IPS DF 6.9 (cell line): ENCODE data around the gene EAF2.

Source experiments
- DNase-seq: peaks from one replicate; pipeline ENCODE4 v3.0.0-alpha.2; 2013; ENCODE audit warnings: low read depth, low spot score
- H3K27ac ChIP-seq: one replicate; pipeline ENCODE4 v1.5.1; 2013; ENCODE audit warnings: low read length, control low read depth
- H3K27me3 ChIP-seq: 2 replicates; pipeline ENCODE4 v1.6.1; 2013; ENCODE audit warnings: mild to moderate bottlenecking, low read length; ENCODE audit not compliant: control insufficient read depth, insufficient read depth
- H3K36me3 ChIP-seq: 2 replicates; pipeline ENCODE4 v1.6.1; 2013; ENCODE audit warnings: low read length; ENCODE audit not compliant: control insufficient read depth, insufficient read depth
- H3K4me1 ChIP-seq: 2 replicates; pipeline ENCODE4 v1.6.1; 2013; ENCODE audit warnings: low read length; ENCODE audit not compliant: control insufficient read depth, insufficient read depth
- H3K4me3 ChIP-seq: 2 replicates; pipeline ENCODE4 v1.5.1; 2013; ENCODE audit warnings: mild to moderate bottlenecking, low read length
- H3K9me3 ChIP-seq: 2 replicates; pipeline ENCODE4 v1.6.1; 2013; ENCODE audit warnings: low read length, inconsistent platforms; ENCODE audit not compliant: control insufficient read depth, insufficient read depth
- WGBS: extraction: QIAGEN DNeasy Blood & Tissue Kit; methylation state at CpG from one replicate; pipeline ENCODE4 v1.1.7; 2013; ENCODE audit warnings: mixed read lengths, missing lambda C conversion rate; ENCODE audit not compliant: insufficient read length, insufficient coverage; 5-methylcytosine and 5-hydroxymethylcytosine counted together

EAF2 gene

DNA sequence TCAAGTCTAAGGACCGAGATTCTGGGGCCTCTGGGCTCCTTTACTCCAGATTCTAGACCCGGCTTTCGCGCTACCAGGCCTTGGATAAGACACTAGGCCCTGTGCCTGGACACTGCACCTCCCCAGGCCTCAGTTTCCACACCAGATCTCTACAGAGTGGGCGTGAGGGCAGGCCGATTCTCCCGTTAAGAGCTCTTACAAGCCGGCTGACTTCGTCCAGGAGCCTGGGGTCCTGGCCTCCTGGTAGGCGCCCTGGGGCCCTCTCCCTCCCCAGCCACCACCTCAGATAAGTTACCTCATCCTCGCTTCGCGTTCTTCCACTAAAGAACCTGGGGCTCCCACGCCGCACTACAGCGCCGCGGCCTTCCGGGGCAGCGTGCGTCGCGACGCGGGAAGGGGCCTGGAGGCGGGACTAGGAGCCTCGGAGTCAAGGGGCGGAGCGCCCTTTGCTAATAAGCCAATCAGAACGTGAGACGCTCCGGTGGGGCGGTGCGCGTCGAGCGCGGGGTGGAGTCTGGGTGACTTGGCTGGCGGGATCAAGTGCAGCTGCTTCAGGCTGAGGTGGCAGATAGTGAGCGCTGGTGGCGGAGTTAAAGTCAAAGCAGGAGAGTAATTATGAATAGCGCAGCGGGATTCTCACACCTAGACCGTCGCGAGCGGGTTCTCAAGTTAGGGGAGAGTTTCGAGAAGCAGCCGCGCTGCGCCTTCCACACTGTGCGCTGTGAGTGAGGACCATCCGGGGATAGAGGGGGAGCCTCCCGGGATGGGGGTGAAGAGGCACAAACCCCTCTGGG, at the start of gene EAF2, which contains the start of gene IQCB1:
Gene EAF2, plus strand, starts transcription at position 539 of the 794 bp plus-strand sequence. Its CDS starts 77 bp downstream, at position 616.
Gene IQCB1, minus strand, starts transcription at position 390 of the 794 bp plus-strand sequence. CDS start 6,100 bp downstream, outside the sequence.
- H3K36me3 ChIP-seq, result no peaks in the 10 kb centered on the region
- no CpG with 5 or more reads among the region's 54 CpGs for WGBS

DNA sequence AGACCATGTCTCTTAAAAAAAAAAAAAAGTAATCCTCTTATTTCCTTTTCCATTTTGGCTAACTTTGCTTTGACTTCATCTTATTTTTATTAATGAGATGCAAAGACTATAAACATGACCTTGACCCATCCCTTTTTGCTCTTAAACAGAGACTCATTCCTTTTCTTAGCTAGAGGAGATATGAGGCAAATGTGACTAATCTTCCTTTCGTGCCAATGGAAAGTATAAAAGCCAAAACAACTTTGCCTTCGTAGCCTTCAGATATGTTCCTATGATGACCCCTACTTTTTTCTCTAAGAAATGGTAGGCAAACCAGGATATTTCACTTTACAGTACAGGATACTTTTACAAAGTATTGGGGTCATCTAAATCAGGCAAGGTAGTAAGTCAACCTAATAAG, 48.5 kb upstream of the EAF2 start:
- no peak for DNase-seq
- WGBS, result no CpG with 5 or more reads among the region's 2 CpGs
- no peak overlapping the region for H3K27ac ChIP-seq
- H3K4me3 ChIP-seq, result no peak overlapping the region
- no peaks in the 10 kb centered on the region for H3K27me3 ChIP-seq
- H3K4me1 ChIP-seq, result no peaks in the 10 kb centered on the region
- peaks cover 6% of the 10 kb centered on the region; the same call in 1 of the 2 replicates for H3K36me3 ChIP-seq
- H3K9me3 ChIP-seq, result no peaks in the 10 kb centered on the region

More for the DNA sequence above, at the start of gene EAF2, which contains the start of gene IQCB1:
- H3K4me1 ChIP-seq, result no peaks in the 10 kb centered on the region
- H3K27ac ChIP-seq, result no peak within 1 kb of the TSS
- peaks cover 1% of the 10 kb centered on the region; the same call in 1 of the 2 replicates for H3K27me3 ChIP-seq
- H3K4me3 ChIP-seq, result peak within 1 kb of the TSS; percentile 83
- DNase-seq, result peak; percentile 91
- no peaks in the 10 kb centered on the region for H3K9me3 ChIP-seq

DNA sequence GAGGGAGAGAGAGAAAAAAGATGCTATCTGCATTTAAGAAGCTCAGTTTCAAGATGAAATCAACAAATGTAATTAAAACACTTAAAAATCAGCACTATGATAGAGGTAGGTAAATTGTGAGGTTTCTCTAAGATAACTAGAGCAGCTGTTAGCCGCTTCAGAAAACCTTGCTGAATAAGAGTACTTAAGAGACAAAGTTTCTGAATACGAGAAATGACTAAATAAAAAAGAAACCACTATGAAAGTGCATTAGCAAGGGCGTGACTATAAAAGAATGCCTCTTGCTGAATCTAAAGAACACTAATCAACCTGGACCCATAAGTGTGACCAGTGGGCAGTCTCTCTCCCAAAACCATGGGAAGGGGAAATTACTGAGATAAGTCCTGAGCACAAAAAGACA, 41.9 kb upstream of the EAF2 start:
- no CpG with 5 or more reads among the region's 3 CpGs for WGBS
- no peaks in the 10 kb centered on the region for H3K4me1 ChIP-seq
- DNase-seq, result no peak
- H3K9me3 ChIP-seq, result no peaks in the 10 kb centered on the region
- H3K27ac ChIP-seq, result no peak overlapping the region
- H3K27me3 ChIP-seq, result no peaks in the 10 kb centered on the region
- H3K36me3 ChIP-seq, result peaks cover 1% of the 10 kb centered on the region; the same call in 1 of the 2 replicates
- H3K4me3 ChIP-seq, result no peak overlapping the region

DNA sequence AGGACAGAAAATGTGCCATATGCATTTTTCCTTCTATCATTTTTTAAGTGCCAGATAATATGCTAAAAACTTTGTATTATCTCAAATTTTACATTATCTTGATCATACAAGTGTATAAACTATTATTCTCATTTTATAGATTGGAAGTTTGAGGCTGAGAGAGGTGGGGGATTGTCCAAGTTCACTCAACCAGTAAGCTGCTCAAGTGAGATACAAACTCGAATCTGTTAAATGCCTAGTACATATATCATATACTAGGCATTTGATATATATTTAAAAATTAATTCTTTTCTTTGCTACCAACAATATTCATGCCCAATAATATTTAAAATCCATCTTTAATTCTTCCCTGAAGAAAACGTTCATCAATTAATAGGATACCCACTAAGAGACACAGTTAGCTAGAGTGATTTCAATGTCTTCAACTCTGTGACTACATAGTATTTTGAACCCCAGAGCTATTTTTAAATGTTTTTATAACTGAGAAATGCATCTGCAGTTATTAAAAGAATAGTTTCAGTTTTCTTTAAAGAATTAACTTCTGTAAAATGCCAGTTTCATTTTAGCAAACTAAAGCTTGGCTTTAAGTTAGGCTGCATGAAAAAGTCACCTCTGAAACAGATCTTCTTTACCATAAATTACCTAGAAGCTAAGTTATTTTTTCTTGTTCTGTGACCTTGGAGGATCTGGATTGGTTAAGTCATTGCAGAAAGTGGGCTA, 40.6 kb upstream of the EAF2 start:
- DNase-seq, result no peak
- H3K9me3 ChIP-seq, result no peaks in the 10 kb centered on the region
- H3K27me3 ChIP-seq, result no peaks in the 10 kb centered on the region
- no peak overlapping the region for H3K27ac ChIP-seq
- no peaks in the 10 kb centered on the region for H3K36me3 ChIP-seq
- H3K4me3 ChIP-seq, result no peak overlapping the region
- WGBS, result 100% methylated on average over 1 of the region's 2 CpGs
- H3K4me1 ChIP-seq, result no peaks in the 10 kb centered on the region

DNA sequence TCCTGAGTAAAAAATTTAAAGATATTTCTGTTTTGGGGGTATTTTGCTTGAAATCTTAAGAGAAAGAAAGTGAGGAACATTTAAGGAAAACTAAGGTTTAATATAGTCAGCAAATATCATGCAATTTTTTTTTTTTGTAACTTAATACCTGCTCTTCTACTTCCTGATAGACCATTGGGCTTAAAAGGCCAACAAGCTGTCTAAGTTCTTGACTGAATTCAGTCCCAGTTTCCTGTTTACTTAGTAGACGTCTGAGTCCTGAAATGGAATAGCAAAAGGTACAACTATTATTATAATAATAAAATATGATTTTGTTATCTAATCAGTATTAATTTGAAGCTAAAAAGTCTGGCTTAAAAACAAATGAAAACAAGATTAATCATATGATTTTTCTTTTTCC, 38.0 kb upstream of the EAF2 start:
- no peaks in the 10 kb centered on the region for H3K4me1 ChIP-seq
- H3K4me3 ChIP-seq, result no peak overlapping the region
- WGBS, result no CpG with 5 or more reads among the region's 1 CpG
- no peaks in the 10 kb centered on the region for H3K9me3 ChIP-seq
- no peaks in the 10 kb centered on the region for H3K27me3 ChIP-seq
- DNase-seq, result no peak
- H3K36me3 ChIP-seq, result no peaks in the 10 kb centered on the region
- no peak overlapping the region for H3K27ac ChIP-seq

DNA sequence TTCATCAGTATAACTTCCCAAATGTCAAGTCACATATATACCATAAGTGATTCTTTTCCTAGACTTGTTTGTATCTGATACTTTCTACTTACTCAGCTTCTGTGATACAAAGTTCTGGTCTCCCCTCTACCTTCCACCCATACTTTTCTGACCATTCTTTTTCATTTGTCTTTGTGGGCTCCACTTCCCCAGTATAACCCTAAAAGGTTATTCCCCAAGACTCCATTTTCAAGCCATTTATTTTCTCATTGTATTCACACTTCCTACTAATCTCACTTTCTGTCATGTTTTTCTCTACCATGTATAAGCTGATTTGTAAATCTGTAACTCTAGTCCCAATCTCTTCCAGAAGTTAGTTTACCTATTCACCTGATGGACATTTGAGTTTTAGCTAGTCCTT, 34.1 kb upstream of the EAF2 start:
- Histone ChIP-seq H3K27ac (no peak overlapping the region), H3K4me1 (no peaks in the 10 kb centered on the region), H3K27me3 (no peaks in the 10 kb centered on the region), H3K36me3 (no peaks in the 10 kb centered on the region), H3K4me3 (no peak overlapping the region), H3K9me3 (no peaks in the 10 kb centered on the region)
- no peak for DNase-seq

DNA sequence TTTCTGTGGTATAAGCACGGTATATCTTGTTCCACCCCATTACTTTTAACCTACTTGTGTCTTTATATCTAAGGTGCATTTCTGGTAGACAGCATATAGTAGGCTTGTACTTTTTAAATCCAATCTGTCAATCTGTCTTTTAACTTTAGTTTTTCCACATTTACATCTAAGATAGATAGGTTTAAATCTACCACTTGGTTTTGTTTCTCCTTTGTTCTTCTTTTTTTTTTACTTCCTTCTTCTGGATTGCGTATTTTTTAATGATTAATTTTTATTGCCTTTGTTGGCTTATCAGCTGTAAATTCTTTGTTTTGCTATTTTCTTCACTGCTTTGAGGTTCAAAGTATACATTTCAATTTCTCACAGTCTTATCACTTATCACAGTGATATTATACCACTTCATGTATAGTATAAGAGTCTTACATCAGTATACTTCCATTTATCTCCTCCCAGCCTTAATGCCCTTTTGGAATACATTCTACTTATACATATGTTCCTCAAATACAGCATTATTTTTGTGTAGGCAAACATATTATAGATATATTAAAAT, 31.2 kb upstream of the EAF2 start:
- Histone ChIP-seq H3K9me3 (no peaks in the 10 kb centered on the region), H3K4me1 (no peaks in the 10 kb centered on the region), H3K27me3 (no peaks in the 10 kb centered on the region), H3K36me3 (no peaks in the 10 kb centered on the region), H3K27ac (no peak overlapping the region), H3K4me3 (no peak overlapping the region)
- no CpG with 5 or more reads among the region's 2 CpGs for WGBS
- DNase-seq, result no peak

DNA sequence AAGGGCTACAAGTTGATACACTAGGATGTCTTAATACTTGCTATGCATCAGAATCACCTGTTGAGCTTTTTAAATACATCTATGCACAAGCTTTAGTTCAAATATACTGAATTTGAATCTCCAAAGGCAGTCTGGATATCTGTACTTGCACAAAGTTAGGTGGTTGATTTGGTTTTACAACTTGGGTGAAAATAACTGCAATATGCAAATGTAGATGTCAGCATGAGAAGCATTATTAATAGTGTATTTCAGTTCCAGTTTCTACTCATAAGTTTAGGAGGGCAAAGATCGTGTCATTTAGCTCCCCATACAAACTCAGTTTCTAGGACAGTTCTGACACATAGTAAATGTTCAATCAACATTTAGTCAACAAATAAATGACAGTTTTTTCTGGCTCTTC, 25.8 kb upstream of the EAF2 start:
- WGBS, result no CpG with 5 or more reads among the region's 1 CpG
- H3K4me1 ChIP-seq, result no peaks in the 10 kb centered on the region
- H3K27me3 ChIP-seq, result no peaks in the 10 kb centered on the region
- H3K27ac ChIP-seq, result no peak overlapping the region
- no peak overlapping the region for H3K4me3 ChIP-seq
- H3K36me3 ChIP-seq, result peaks cover 2% of the 10 kb centered on the region; the same call in 1 of the 2 replicates
- H3K9me3 ChIP-seq, result no peaks in the 10 kb centered on the region
- no peak for DNase-seq

DNA sequence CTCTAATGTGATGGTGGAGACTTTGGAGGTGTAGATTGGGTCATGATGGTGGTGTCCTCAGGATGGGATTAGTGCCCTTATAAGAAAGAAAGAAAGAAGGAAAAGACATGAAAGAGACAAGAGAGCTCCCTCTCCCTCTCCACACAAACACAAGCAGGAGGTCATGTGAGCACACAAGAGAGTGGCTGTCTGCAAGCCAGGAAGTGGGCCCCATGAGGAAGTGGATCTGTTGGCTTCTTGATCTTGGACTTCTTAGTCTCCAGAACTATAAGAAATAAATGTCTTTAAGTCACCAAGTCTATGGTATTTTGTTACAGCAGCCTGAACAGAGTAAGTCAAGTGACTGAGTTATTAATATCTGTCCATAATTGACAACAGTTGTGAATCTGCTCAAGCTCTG, 17.3 kb upstream of the EAF2 start:
- H3K36me3 ChIP-seq, result no peaks in the 10 kb centered on the region
- no peaks in the 10 kb centered on the region for H3K9me3 ChIP-seq
- no peaks in the 10 kb centered on the region; the same call in 1 of the 2 replicates for H3K4me1 ChIP-seq
- DNase-seq, result no peak
- H3K27me3 ChIP-seq, result no peaks in the 10 kb centered on the region
- no peak overlapping the region for H3K4me3 ChIP-seq
- H3K27ac ChIP-seq, result no peak overlapping the region

DNA sequence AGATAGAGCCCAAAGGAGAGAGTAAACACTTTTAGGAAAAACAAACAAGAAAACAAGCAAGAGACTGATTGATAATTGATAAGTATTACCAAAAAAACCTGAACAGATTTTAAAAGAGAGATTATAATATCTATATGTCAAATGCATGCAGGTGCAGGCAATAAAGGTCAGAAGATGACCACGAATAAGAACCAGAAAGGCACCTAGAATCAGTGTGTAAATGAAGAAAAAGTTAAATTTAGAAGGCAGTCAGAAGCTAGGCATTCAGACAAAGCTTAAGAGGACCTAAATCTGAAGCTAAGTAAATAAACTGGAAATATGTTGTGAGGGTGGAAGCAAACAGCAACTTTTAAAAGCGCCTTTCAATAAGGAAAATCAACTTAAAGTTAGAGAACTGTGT, 16.4 kb upstream of the EAF2 start:
- no peaks in the 10 kb centered on the region for H3K27me3 ChIP-seq
- WGBS, result no CpG with 5 or more reads among the region's 2 CpGs
- H3K36me3 ChIP-seq, result no peaks in the 10 kb centered on the region
- no peak for DNase-seq
- H3K9me3 ChIP-seq, result no peaks in the 10 kb centered on the region
- H3K4me3 ChIP-seq, result no peak overlapping the region
- no peaks in the 10 kb centered on the region; the same call in 1 of the 2 replicates for H3K4me1 ChIP-seq
- H3K27ac ChIP-seq, result no peak overlapping the region
